Progenitor cell of endocrine pancreas (in vitro differentiated cells): ENCODE data around the gene DPY30. TPM values are rescaled to one million over a fixed set of nuclear protein-coding genes. Genes with fewer than 3 reads are reported as not detected.
A peak's percentile ranks its signal among the peaks of the same experiment; 100 is the strongest.

Experiments
- DNase-seq: peaks from one replicate; pipeline ENCODE4 v3.0.0; 2021; ENCODE audit warnings: low spot score; ENCODE audit not compliant: unreplicated experiment
- H3K27ac Mint-ChIP-seq: 2 replicates; pipeline ENCODE4 v1.8.0; 2021; ENCODE audit warnings: mild to moderate bottlenecking, moderate library complexity, mixed read lengths
- H3K27me3 Mint-ChIP-seq: 2 replicates; pipeline ENCODE4 v1.8.0; 2021; ENCODE audit warnings: mixed read lengths
- H3K36me3 Mint-ChIP-seq: 2 replicates; pipeline ENCODE4 v1.8.0; 2022; ENCODE audit warnings: mixed read lengths; ENCODE audit not compliant: insufficient read depth
- H3K4me1 Mint-ChIP-seq: 2 replicates; pipeline ENCODE4 v1.8.0; 2021; ENCODE audit warnings: low read depth, mixed read lengths
- H3K4me3 Mint-ChIP-seq: 2 replicates; pipeline ENCODE4 v1.8.0; 2021; ENCODE audit warnings: low read depth, mild to moderate bottlenecking, moderate library complexity, mixed read lengths
- H3K9me3 Mint-ChIP-seq: 2 replicates; pipeline ENCODE4 v1.8.0; 2021; ENCODE audit warnings: low read depth, mixed read lengths
- total RNA-seq: library from RNA; stranded (reverse); gene quantifications from 2 replicates; pipeline ENCODE4 v1.2.1, GENCODE V29; 2021
- TF ChIP-seq, protein P1 (sequence below): fragments of 200-600 bp; sonication (generic); IDR thresholded peaks from one replicate; pipeline ENCODE4 v1.5.0; 2021; ENCODE audit warnings: antibody characterized with exemption, mild to moderate bottlenecking; ENCODE audit not compliant: unreplicated experiment

Gene DPY30
- total RNA-seq, 1 donor from 2014 or later = 101 TPM

GRCh38 chr2:31997653-31998052 is 42.0 kb downstream of the DPY30 start:
- no peaks in the 10 kb centered on the region for H3K27me3 Mint-ChIP-seq
- peaks cover 3% of the 10 kb centered on the region for H3K4me1 Mint-ChIP-seq
- H3K9me3 Mint-ChIP-seq = no peaks in the 10 kb centered on the region
- TF ChIP-seq, protein P1, sequence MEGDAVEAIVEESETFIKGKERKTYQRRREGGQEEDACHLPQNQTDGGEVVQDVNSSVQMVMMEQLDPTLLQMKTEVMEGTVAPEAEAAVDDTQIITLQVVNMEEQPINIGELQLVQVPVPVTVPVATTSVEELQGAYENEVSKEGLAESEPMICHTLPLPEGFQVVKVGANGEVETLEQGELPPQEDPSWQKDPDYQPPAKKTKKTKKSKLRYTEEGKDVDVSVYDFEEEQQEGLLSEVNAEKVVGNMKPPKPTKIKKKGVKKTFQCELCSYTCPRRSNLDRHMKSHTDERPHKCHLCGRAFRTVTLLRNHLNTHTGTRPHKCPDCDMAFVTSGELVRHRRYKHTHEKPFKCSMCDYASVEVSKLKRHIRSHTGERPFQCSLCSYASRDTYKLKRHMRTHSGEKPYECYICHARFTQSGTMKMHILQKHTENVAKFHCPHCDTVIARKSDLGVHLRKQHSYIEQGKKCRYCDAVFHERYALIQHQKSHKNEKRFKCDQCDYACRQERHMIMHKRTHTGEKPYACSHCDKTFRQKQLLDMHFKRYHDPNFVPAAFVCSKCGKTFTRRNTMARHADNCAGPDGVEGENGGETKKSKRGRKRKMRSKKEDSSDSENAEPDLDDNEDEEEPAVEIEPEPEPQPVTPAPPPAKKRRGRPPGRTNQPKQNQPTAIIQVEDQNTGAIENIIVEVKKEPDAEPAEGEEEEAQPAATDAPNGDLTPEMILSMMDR = no peak
- DNase-seq = no peak
- peaks cover 5% of the 10 kb centered on the region for H3K36me3 Mint-ChIP-seq
- H3K4me3 Mint-ChIP-seq = no peak overlapping the region
- H3K27ac Mint-ChIP-seq = no peak overlapping the region

DNA sequence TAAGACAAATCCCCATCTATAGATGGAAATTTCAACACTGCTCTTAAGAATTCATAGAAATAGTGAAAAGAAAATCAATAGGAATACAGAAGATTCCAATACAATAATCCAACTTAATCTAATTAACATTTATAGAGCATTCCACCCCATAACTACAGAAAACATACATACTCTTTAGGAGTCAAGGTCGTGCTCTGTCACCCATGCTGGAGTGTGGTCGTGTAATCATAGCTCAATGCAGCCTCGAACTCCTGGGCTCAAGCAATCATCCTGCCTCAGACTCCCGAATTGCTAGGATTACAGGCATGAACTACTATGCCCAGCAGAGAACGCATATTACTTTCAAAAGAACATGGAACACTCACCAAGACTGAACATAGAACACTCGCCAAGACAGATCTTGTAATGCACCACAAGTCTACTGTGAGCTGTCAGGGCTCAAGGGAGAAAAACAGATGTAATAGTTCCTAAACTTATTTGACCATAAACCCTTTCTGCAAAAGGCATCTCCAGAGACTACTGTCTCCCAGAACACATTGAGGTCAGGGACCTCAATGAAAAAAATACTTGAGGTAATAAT is 42.9 kb downstream of the DPY30 start:
- Mint-ChIP-seq H3K36me3 (peaks cover 5% of the 10 kb centered on the region), H3K4me3 (no peak overlapping the region), H3K4me1 (peaks cover 5% of the 10 kb centered on the region), H3K27me3 (no peaks in the 10 kb centered on the region), H3K27ac (peak overlapping the region; percentile 49), H3K9me3 (no peaks in the 10 kb centered on the region)
- TF ChIP-seq, protein P1 = no peak
- no peak for DNase-seq

DNA sequence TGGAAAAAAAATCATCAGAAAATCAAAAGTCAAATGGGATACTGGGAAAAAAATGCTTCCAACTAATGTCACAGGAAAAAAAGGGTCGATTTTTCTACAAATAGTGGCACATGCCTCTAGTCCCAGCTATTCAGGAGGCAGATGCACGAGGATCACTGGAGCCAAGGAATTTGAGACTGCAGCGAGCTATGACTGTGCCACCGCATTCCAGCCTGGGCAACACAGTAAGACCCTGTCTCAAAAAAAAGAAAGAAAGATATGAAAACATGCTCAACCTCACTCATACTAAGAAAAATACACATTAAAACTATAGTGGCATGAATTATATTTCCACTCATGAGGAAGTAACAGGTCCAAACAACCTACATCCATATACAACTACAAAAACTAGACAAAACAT is 46.7 kb downstream of the DPY30 start:
- TF ChIP-seq, protein P1 = no peak
- Mint-ChIP-seq H3K9me3 (no peaks in the 10 kb centered on the region), H3K27ac (no peak overlapping the region), H3K36me3 (peaks cover 3% of the 10 kb centered on the region), H3K27me3 (no peaks in the 10 kb centered on the region), H3K4me1 (peaks cover 5% of the 10 kb centered on the region), H3K4me3 (no peak overlapping the region)
- DNase-seq = no peak

GRCh38 chr2:31992025-31992579 is 47.5 kb downstream of the DPY30 start:
- TF ChIP-seq, protein P1 = no peak
- Mint-ChIP-seq H3K27ac (no peak overlapping the region), H3K36me3 (peaks cover 4% of the 10 kb centered on the region)

GRCh38 chr2:31989946-31990345 is 49.7 kb downstream of the DPY30 start:
- TF ChIP-seq, protein P1 = no peak
- Mint-ChIP-seq H3K4me1 (peaks cover 5% of the 10 kb centered on the region), H3K9me3 (no peaks in the 10 kb centered on the region), H3K36me3 (peaks cover 1% of the 10 kb centered on the region), H3K4me3 (no peak overlapping the region), H3K27ac (no peak overlapping the region), H3K27me3 (no peaks in the 10 kb centered on the region)
- no peak for DNase-seq

More at GRCh38 chr2:31992025-31992579, 47.5 kb downstream of the DPY30 start:
- Mint-ChIP-seq H3K4me1 (peaks cover 3% of the 10 kb centered on the region), H3K4me3 (no peak overlapping the region), H3K9me3 (no peaks in the 10 kb centered on the region), H3K27me3 (no peaks in the 10 kb centered on the region)
- DNase-seq = no peak
